Activated CD8-positive, alpha-beta memory T cell treated with anti-CD3 and anti-CD28 coated beads for 36 hours (primary cell): ENCODE data around the gene UBE2B. TPM values are rescaled to one million over a fixed set of nuclear protein-coding genes. Genes with fewer than 3 reads are reported as not detected.
"Not testable (repeated sequence)": the region's sequence is repeated elsewhere in the genome, so short reads cannot be mapped to it uniquely, and the experiment has no call there.

Source experiments
- CTCF ChIA-PET: fragments of 350-600 bp; sonication (Branson Sonifier 250); formaldehyde crosslinking; loops from one replicate; lab custom pipeline; 2021; ENCODE audit warnings: antibody characterized with exemption; lab: Charles Lee
- POLR2A ChIA-PET: fragments of 350-600 bp; sonication (Branson Sonifier 250); formaldehyde crosslinking; loops from one replicate; lab custom pipeline; 2021; ENCODE audit warnings: antibody characterized with exemption; lab: Charles Lee
- total RNA-seq, 2 experiments: library from RNA; stranded (reverse); gene quantifications; one replicate each; pipeline ENCODE4 v1.2.3, GENCODE V29; 2021

Gene UBE2B
- 100 to 1,000 TPM in 1 of 2 experiments, 10 to 100 TPM in 1; 98.2 to 102 TPM for total RNA-seq

GRCh38 chr5:134370871-134371833, at the start of gene UBE2B:
Gene UBE2B, plus strand, starts transcription at chr5:134371569. Its CDS starts 27 bp downstream, at chr5:134371596.
- CTCF ChIA-PET, result interaction anchor here (0.7 to 2.6 kb wide), 7 partner anchors 11 to 303 kb away, joined by 3 to 8 read pairs (median 4); partner anchors contain the start of gene CDKN2AIPNL
- POLR2A ChIA-PET, result interaction anchor here (0.7 to 1.9 kb wide), 9 partner anchors 10 to 367 kb away, joined by 3 to 13 read pairs (median 4); partner anchors contain the start of genes CAMLG, CDKN2AIPNL, PPP2CA and SKP1

- ChIA-PET CTCF (no interaction called here), POLR2A (no interaction called here)
These were observed 44.0 kb upstream of the UBE2B start for GRCh38 chr5:134327327-134327726.

GRCh38 chr5:134328619-134329018, 42.8 kb upstream of the UBE2B start:
- ChIA-PET CTCF (no interaction called here), POLR2A (no interaction called here)

GRCh38 chr5:134336833-134337232, 34.5 kb upstream of the UBE2B start:
- CTCF ChIA-PET, POLR2A ChIA-PET: not testable (repeated sequence)

- CTCF ChIA-PET, POLR2A ChIA-PET: not testable (repeated sequence)
These were observed 27.9 kb upstream of the UBE2B start for GRCh38 chr5:134343500-134343899.

- POLR2A ChIA-PET, CTCF ChIA-PET: not testable (repeated sequence)
These were observed 25.9 kb upstream of the UBE2B start for GRCh38 chr5:134345476-134345875.

- CTCF ChIA-PET, result no interaction called here
These were observed 25.4 kb upstream of the UBE2B start for GRCh38 chr5:134345996-134346395.

GRCh38 chr5:134349463-134349862, 21.9 kb upstream of the UBE2B start:
- CTCF ChIA-PET, result no interaction called here
- POLR2A ChIA-PET, result no interaction called here

More at GRCh38 chr5:134345996-134346395, 25.4 kb upstream of the UBE2B start:
- POLR2A ChIA-PET, result no interaction called here

GRCh38 chr5:134355681-134356080, 15.7 kb upstream of the UBE2B start:
- CTCF ChIA-PET, result no interaction called here
- POLR2A ChIA-PET, result no interaction called here

GRCh38 chr5:134365604-134366003, 5.8 kb upstream of the UBE2B start:
- ChIA-PET POLR2A (no interaction called here), CTCF (no interaction called here)

GRCh38 chr5:134370311-134370870, 978 bp upstream of the UBE2B start:
- CTCF ChIA-PET, result interaction anchor here (0.6 to 2.6 kb wide), 4 partner anchors 112 to 1431 kb away, joined by 3 to 8 read pairs (median 4); no protein-coding TSS in a partner anchor

GRCh38 chr5:134371834-134372340, 518 bp downstream of the UBE2B start:
- POLR2A ChIA-PET, result interaction anchor here (0.5 to 1.9 kb wide), 10 partner anchors 9 to 367 kb away, joined by 3 to 13 read pairs (median 4); partner anchors contain the start of genes CAMLG, CDKN2AIPNL, PPP2CA and SKP1
- CTCF ChIA-PET, result interaction anchor here (0.7 to 1.6 kb wide), 7 partner anchors 10 to 303 kb away, joined by 3 to 7 read pairs (median 3); partner anchors contain the start of gene CDKN2AIPNL

More at GRCh38 chr5:134370311-134370870, 978 bp upstream of the UBE2B start:
- POLR2A ChIA-PET, result no interaction called here

GRCh38 chr5:134373633-134374032, 2.3 kb downstream of the UBE2B start:
- CTCF ChIA-PET, POLR2A ChIA-PET: not testable (repeated sequence)

GRCh38 chr5:134374232-134374631, 2.9 kb downstream of the UBE2B start:
- ChIA-PET POLR2A (no interaction called here), CTCF (no interaction called here)

GRCh38 chr5:134380346-134380745, 9.0 kb downstream of the UBE2B start:
- POLR2A ChIA-PET, result interaction anchor here (0.7 to 1.7 kb wide), 3 partner anchors 8 to 39 kb away, joined by 5 to 7 read pairs (median 5); partner anchors contain the start of gene UBE2B
- CTCF ChIA-PET, result interaction anchor here (1.0 to 1.5 kb wide), 2 partner anchors 15 to 462 kb away, joined by 3 read pairs; no protein-coding TSS in a partner anchor

GRCh38 chr5:134382204-134382603, 10.8 kb downstream of the UBE2B start:
- POLR2A ChIA-PET, result not testable (repeated sequence)
- CTCF ChIA-PET, result interaction anchor here (0.8 to 1.4 kb wide), 3 partner anchors 10 to 205 kb away, joined by 3 to 4 read pairs (median 3); partner anchors contain the start of gene CDKN2AIPNL

GRCh38 chr5:134383980-134384697, 12.8 kb downstream of the UBE2B start:
- ChIA-PET POLR2A (interaction anchor here (0.7 to 1.2 kb wide), 2 partner anchors 12 to 27 kb away, joined by 4 read pairs; partner anchors contain the start of gene UBE2B), CTCF (no interaction called here)

GRCh38 chr5:134387443-134387842, 16.1 kb downstream of the UBE2B start:
- ChIA-PET CTCF (interaction anchor here (0.6 kb wide), 1 partner anchor 140 kb away, joined by 4 read pairs; no protein-coding TSS in a partner anchor), POLR2A (no interaction called here)
